ENCODE measurements around the gene EPHA7. TPM values are rescaled to one million over a fixed set of nuclear protein-coding genes. Genes with fewer than 3 reads are reported as not detected.

Gene EPHA7
- total and polyA plus RNA-seq, 2 donors (not counting 3 experiments of a cell fraction or from before 2014, with no cell fraction given) = not detected

- H3K9me1 ChIP-seq (replicated peaks; ENCODE audit: control insufficient read depth, extremely low read depth, insufficient read depth, low read length) = no peaks in the 10 kb centered on the region
- CTCF ChIA-PET = no interaction called here
- H3K27me3 ChIP-seq (ENCODE audit: control insufficient read depth in 2 of 2, insufficient read depth in 2 of 2, low read length in 2 of 2) = no peaks in the 10 kb centered on the region
- BruUV-seq (replicated peaks) = no TSS peak
- no peak overlapping the region for H2AFZ ChIP-seq (ENCODE audit: low read depth, low read length)
- no peaks in the 10 kb centered on the region for H4K20me1 ChIP-seq (replicated peaks; ENCODE audit: control insufficient read depth, extremely low read depth, insufficient read depth, low read length)
- FAIRE-seq (no peak), DNase-seq (ENCODE audit: low read depth, low spot score) (no peak)
- no peak overlapping the region for H3K9ac ChIP-seq (replicated peaks; ENCODE audit: extremely low read depth, insufficient read depth, low read length)
- no peaks in the 10 kb centered on the region for H3K36me3 ChIP-seq (ENCODE audit: control insufficient read depth in 2 of 2, extremely low read depth in 1 of 2, insufficient read depth in 2 of 2, low read length in 2 of 2)
- POLR2A ChIA-PET = no interaction called here
- no peak overlapping the region for H3K4me2 ChIP-seq (ENCODE audit: insufficient read depth, low read length)
- no peak overlapping the region for H3K4me3 ChIP-seq (replicated peaks in 1 of 3; ENCODE audit: insufficient read depth in 1 of 3, low read depth in 1 of 3, low read length in 3 of 3)
- H3K27ac ChIP-seq (ENCODE audit: insufficient read depth, low read depth, low read length) = no peak overlapping the region
- TF ChIP-seq JUN (IDR thresholded peaks at IDR 0.05; ENCODE audit: borderline replicate concordance, insufficient read depth, insufficient read length, low read depth) (no peak), GATA2 (IDR thresholded peaks at IDR 0.05; ENCODE audit: insufficient read depth, insufficient read length, low read depth, low read length) (no peak), FOS (IDR thresholded peaks at IDR 0.05; ENCODE audit: borderline replicate concordance, insufficient read depth, low read length) (no peak), MYC (IDR thresholded peaks at IDR 0.05; ENCODE audit: low read depth, low read length) (no peak), POLR2AphosphoS5 (IDR thresholded peaks at IDR 0.05; ENCODE audit: insufficient read depth, low read depth, low read length) (no peak), MAX (IDR thresholded peaks at IDR 0.05; ENCODE audit: insufficient read depth, insufficient read length) (no peak), EZH2 (IDR thresholded peaks at IDR 0.05; ENCODE audit: borderline replicate concordance, low read depth, low read length, severe bottlenecking) (no peak), CTCF (IDR thresholded peaks at IDR 0.05; ENCODE audit: extremely low read depth in 1 of 2, insufficient read depth in 1 of 2, low read depth in 1 of 2, low read length in 2 of 2) (no peak), POLR2A (IDR thresholded peaks at IDR 0.05; ENCODE audit: low read depth, low read length) (no peak)
- dilution Hi-C loops (cut with MboI; ENCODE audit: extremely low pct_ligation_motif_present, low sequenced_read_pairs) (no loop called here), intact Hi-C loops (cut with micrococcal nuclease) (no loop called here)
- H3K79me2 ChIP-seq (ENCODE audit: control insufficient read depth, insufficient read depth, low read length) = no peaks in the 10 kb centered on the region
- no peaks in the 10 kb centered on the region for H3K9me3 ChIP-seq (replicated peaks; ENCODE audit: control insufficient read depth, insufficient read depth, low read length)
- no peaks in the 10 kb centered on the region for H3K4me1 ChIP-seq (ENCODE audit: control insufficient read depth, extremely low read depth, insufficient read depth, low read length)
Observed at GRCh38 chr6:93453956-93454355, 34.6 kb upstream of the EPHA7 start.

Data from endothelial cell of umbilical vein (primary cell).